Measurements from ENCODE around the gene C9orf43.

DNA sequence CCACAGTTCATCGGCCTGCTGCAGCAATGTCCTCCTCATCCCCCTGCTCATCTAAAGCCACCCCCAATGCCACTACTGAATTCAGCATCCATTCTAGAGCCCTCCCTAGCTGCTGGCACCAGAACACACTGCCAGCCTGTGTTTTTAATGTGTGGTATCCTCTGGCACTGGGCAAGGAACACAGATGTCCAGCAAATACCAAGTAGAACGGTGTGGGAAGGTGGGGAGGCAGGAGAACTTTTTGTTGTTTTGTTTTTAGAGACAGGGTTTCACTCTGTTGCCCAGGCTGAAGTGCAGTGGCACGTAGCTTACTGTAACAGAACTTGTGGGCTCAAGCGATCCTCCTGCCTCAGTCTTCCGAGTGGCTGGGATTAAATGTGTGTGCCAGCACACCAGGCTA lies 38.5 kb upstream of the C9orf43 start:
- TF ChIP-seq MAZ (IDR thresholded peaks at IDR 0.05; ENCODE audit: borderline replicate concordance, low read depth, low read length) (no peak), HDAC2 (IDR thresholded peaks at IDR 0.05) (no peak), EP300 (IDR thresholded peaks at IDR 0.05) (no peak), MYC (IDR thresholded peaks at IDR 0.05; ENCODE audit: borderline replicate concordance, low read length) (no peak), EHMT2 (IDR thresholded peaks at IDR 0.05; ENCODE audit: low read depth) (no peak), RFX5 (IDR thresholded peaks at IDR 0.05) (no peak), ZSCAN20 (CRISPR knock-in tag; IDR thresholded peaks at IDR 0.05) (no peak), CHD4 (IDR thresholded peaks at IDR 0.05; ENCODE audit: borderline replicate concordance) (no peak), CEBPB (IDR thresholded peaks at IDR 0.05) (no peak), CBX8 (IDR thresholded peaks at IDR 0.05) (no peak)
- TF ChIP-seq, protein P1, sequence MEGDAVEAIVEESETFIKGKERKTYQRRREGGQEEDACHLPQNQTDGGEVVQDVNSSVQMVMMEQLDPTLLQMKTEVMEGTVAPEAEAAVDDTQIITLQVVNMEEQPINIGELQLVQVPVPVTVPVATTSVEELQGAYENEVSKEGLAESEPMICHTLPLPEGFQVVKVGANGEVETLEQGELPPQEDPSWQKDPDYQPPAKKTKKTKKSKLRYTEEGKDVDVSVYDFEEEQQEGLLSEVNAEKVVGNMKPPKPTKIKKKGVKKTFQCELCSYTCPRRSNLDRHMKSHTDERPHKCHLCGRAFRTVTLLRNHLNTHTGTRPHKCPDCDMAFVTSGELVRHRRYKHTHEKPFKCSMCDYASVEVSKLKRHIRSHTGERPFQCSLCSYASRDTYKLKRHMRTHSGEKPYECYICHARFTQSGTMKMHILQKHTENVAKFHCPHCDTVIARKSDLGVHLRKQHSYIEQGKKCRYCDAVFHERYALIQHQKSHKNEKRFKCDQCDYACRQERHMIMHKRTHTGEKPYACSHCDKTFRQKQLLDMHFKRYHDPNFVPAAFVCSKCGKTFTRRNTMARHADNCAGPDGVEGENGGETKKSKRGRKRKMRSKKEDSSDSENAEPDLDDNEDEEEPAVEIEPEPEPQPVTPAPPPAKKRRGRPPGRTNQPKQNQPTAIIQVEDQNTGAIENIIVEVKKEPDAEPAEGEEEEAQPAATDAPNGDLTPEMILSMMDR (IDR thresholded peaks at IDR 0.05): no peak

All from A549 (cell line).